ENCODE data around the gene CILP2. TPM values are rescaled to one million over a fixed set of nuclear protein-coding genes. Genes with fewer than 3 reads are reported as not detected.

Gene CILP2
- total and polyA plus RNA-seq, 2 donors (not counting 1 experiment from before 2014, with no cell fraction given) = 0.10 to 0.66 TPM

GRCh38 chr19:19490214-19490968 lies 47.7 kb upstream of the CILP2 start:
- no peak for TF ChIP-seq EZH2 (IDR thresholded peaks at IDR 0.05; ENCODE audit: low read length, missing control alignments)
- peak; percentile 75 to 76 for TF ChIP-seq CTCF (conservative IDR thresholded peaks at IDR 0.05 in 1 of 2, IDR thresholded peaks at IDR 0.05 in 1 of 2; ENCODE audit: low read depth in 1 of 2, low read length in 2 of 2)
- Histone ChIP-seq H3K9ac (ENCODE audit: insufficient read depth, low read length) (no peak overlapping the region), H3K4me2 (ENCODE audit: extremely low read depth, insufficient read depth, low read length) (peak overlapping the region; percentile 68), H3K4me3 (replicated peaks in 1 of 4; ENCODE audit: control extremely low read depth in 1 of 4, insufficient read depth in 1 of 4, low read depth in 3 of 4, low read length in 4 of 4) (peak overlapping the region in 1 of 4 experiments; percentile 19), H3K27ac (ENCODE audit: insufficient read depth, low read length) (peak overlapping the region; percentile 87), H2AFZ (ENCODE audit: low read length) (no peak overlapping the region), H4K20me1 (ENCODE audit: control insufficient read depth, extremely low read depth, insufficient read depth, low read length) (no peaks in the 10 kb centered on the region), H3K36me3 (ENCODE audit: control insufficient read depth, insufficient read depth, low read length) (peaks cover 16% of the 10 kb centered on the region), H3K79me2 (ENCODE audit: control insufficient read depth, insufficient read depth, low read length) (peaks cover 47% of the 10 kb centered on the region), H3K9me3 (ENCODE audit: control insufficient read depth, insufficient read depth, low read depth, low read length) (no peaks in the 10 kb centered on the region), H3K27me3 (ENCODE audit: control insufficient read depth, insufficient read depth, low read length) (no peaks in the 10 kb centered on the region), H3K4me1 (ENCODE audit: control insufficient read depth, extremely low read depth, insufficient read depth, low read length) (peaks cover 29% of the 10 kb centered on the region)
- peak; percentile 71 to 87 for DNase-seq (ENCODE audit: low read depth in 2 of 2)

DNA sequence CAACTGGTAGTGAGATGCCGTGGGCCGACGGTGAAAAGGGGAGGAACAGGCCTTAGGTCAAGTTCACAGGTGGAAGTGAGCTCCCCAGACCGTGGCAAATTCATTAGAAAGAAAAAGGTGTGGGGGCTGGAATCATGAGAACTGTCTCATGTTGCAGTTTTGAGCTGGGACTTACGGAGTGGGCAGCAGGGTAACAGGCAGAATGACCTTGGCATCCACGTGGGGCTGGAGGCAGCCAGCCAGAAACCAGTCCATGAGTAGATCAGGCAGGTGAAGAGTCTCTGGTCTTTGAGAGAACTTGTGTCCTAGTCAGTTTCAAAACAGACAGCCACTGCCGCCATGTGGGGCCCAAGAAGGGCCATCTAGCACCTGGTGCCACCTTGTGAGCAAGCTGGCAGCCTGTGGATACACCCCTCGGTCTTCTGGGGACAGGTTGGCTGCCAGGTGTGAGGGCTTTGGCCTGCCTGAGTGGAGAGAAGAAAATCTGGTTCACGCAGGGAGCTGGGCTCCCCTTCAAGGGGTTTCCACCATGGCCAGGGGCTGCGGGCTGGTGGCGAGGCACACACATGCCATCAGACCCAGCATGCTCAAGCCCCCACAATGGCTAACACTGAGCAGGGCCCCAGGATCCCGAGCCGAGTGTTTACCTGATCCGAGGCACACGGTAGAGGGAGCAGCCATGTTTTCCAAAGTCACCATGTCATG lies 46.6 kb upstream of the CILP2 start:
- H3K4me1 ChIP-seq (ENCODE audit: control insufficient read depth, extremely low read depth, insufficient read depth, low read length) = peaks cover 25% of the 10 kb centered on the region
- no peaks in the 10 kb centered on the region for H3K9me3 ChIP-seq (ENCODE audit: control insufficient read depth, insufficient read depth, low read depth, low read length)
- H3K79me2 ChIP-seq (ENCODE audit: control insufficient read depth, insufficient read depth, low read length) = peaks cover 39% of the 10 kb centered on the region
- no peaks in the 10 kb centered on the region for H4K20me1 ChIP-seq (ENCODE audit: control insufficient read depth, extremely low read depth, insufficient read depth, low read length)
- H2AFZ ChIP-seq (ENCODE audit: low read length) = no peak overlapping the region
- no peak overlapping the region for H3K27ac ChIP-seq (ENCODE audit: insufficient read depth, low read length)
- H3K4me2 ChIP-seq (ENCODE audit: extremely low read depth, insufficient read depth, low read length) = no peak overlapping the region
- H3K9ac ChIP-seq (ENCODE audit: insufficient read depth, low read length) = no peak overlapping the region
- H3K36me3 ChIP-seq (ENCODE audit: control insufficient read depth, insufficient read depth, low read length) = peaks cover 24% of the 10 kb centered on the region
- TF ChIP-seq CTCF (conservative IDR thresholded peaks at IDR 0.05 in 1 of 2, IDR thresholded peaks at IDR 0.05 in 1 of 2; ENCODE audit: low read depth in 1 of 2, low read length in 2 of 2) = no peak
- no peak for TF ChIP-seq EZH2 (IDR thresholded peaks at IDR 0.05; ENCODE audit: low read length, missing control alignments)
- no peaks in the 10 kb centered on the region for H3K27me3 ChIP-seq (ENCODE audit: control insufficient read depth, insufficient read depth, low read length)
- no peak overlapping the region for H3K4me3 ChIP-seq (replicated peaks in 1 of 4; ENCODE audit: control extremely low read depth in 1 of 4, insufficient read depth in 1 of 4, low read depth in 3 of 4, low read length in 4 of 4)
- no peak for DNase-seq (ENCODE audit: low read depth in 2 of 2)

DNA sequence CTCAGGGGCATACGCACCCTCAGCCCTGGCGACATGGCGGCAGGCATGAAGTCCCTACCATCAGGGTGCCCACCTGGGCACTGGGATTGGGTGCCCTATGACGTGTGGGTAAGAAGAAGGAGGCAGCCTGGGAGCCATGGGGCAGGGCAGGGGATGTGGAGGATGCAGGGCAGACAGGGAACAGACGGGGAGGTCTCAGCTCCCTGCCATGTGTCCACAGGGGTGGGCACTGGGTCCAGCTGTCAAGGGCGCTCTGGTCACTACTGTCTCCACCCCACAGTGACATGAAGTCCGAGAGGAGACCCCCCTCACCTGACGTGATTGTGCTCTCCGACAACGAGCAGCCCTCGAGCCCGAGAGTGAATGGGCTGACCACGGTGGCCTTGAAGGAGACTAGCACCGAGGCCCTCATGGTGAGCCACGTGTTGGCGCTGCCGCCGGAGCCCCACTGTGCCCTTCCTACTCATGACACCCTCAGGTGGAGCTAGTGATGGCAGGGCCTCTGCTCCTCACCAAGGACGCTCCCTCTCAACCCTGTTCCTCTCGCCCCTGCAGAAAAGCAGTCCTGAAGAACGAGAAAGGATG lies 45.9 kb upstream of the CILP2 start:
- Histone ChIP-seq H3K9me3 (ENCODE audit: control insufficient read depth, insufficient read depth, low read depth, low read length) (no peaks in the 10 kb centered on the region), H3K4me3 (replicated peaks in 1 of 4; ENCODE audit: control extremely low read depth in 1 of 4, insufficient read depth in 1 of 4, low read depth in 3 of 4, low read length in 4 of 4) (no peak overlapping the region), H2AFZ (ENCODE audit: low read length) (no peak overlapping the region), H3K27ac (ENCODE audit: insufficient read depth, low read length) (no peak overlapping the region), H3K79me2 (ENCODE audit: control insufficient read depth, insufficient read depth, low read length) (peaks cover 33% of the 10 kb centered on the region), H3K27me3 (ENCODE audit: control insufficient read depth, insufficient read depth, low read length) (no peaks in the 10 kb centered on the region), H3K9ac (ENCODE audit: insufficient read depth, low read length) (no peak overlapping the region), H3K4me2 (ENCODE audit: extremely low read depth, insufficient read depth, low read length) (no peak overlapping the region), H3K36me3 (ENCODE audit: control insufficient read depth, insufficient read depth, low read length) (peaks cover 27% of the 10 kb centered on the region), H3K4me1 (ENCODE audit: control insufficient read depth, extremely low read depth, insufficient read depth, low read length) (peaks cover 25% of the 10 kb centered on the region), H4K20me1 (ENCODE audit: control insufficient read depth, extremely low read depth, insufficient read depth, low read length) (no peaks in the 10 kb centered on the region)
- TF ChIP-seq CTCF (conservative IDR thresholded peaks at IDR 0.05 in 1 of 2, IDR thresholded peaks at IDR 0.05 in 1 of 2; ENCODE audit: low read depth in 1 of 2, low read length in 2 of 2) = no peak
- TF ChIP-seq EZH2 (IDR thresholded peaks at IDR 0.05; ENCODE audit: low read length, missing control alignments) = no peak
- DNase-seq (ENCODE audit: low read depth in 2 of 2) = no peak

Measured in fibroblast of lung (primary cell).